GM12875 (cell line): ENCODE data around the gene SCAPER.
"Not testable (repeated sequence)": the region's sequence is repeated elsewhere in the genome, so short reads cannot be mapped to it uniquely, and the experiment has no call there.

Source experiments
- H3K4me3 ChIP-seq: one replicate; pipeline ENCODE4 v1.5.1; 2011; ENCODE audit warnings: low read depth, low read length, control low read depth
- CTCF ChIP-seq: IDR thresholded peaks from 2 replicates; pipeline ENCODE4 v1.5.1; 2011; ENCODE audit warnings: low read depth, mild to moderate bottlenecking, control low read depth, inconsistent platforms, low read length, moderate library complexity, borderline replicate concordance; ENCODE audit not compliant: insufficient read depth

The SCAPER gene

DNA sequence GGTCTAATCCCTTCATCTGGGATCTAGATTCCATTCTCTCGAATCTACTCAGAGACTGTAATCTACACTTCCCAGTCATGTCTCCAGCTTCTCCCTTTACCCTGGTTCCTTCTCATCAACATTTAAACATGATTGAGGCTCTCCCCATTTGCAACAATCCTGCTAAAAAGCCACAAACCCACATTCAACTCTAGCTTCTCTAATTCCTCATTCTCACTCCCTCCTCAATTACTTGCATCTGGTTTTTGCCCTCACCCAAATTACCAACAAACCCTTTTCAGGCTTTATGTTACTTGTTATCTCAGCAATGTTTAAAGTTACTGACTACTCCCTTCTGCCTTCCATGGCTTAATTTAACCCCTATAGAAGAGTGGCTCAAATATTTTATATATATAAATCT lies 605.4 kb downstream of the SCAPER start:
- no peak for TF ChIP-seq CTCF
- no peak overlapping the region for H3K4me3 ChIP-seq

DNA sequence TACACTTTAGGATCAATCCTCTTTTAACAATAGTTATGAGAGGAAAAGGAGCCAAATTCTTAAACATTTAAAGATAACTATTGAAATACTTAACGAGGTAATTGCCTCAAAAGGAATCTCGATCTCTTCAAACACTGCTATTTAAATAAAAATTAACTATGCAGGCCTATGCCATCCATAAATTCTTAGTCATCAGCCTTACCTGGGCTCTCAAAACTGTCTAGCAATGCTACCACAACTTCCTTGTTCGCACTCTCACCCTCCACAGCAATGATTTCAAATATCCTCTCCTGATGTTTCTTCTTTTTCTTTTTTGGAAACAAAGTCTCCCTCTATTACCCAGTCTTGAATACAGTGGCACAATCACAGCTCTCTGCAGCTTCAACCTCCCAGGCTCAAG lies 606.2 kb downstream of the SCAPER start:
- H3K4me3 ChIP-seq: no peak overlapping the region
- TF ChIP-seq CTCF: no peak

- not testable (repeated sequence) for H3K4me3 ChIP-seq
Measured at GRCh38 chr15:76297951-76298350, 607.2 kb downstream of the SCAPER start.
